Stimulated activated CD4-positive, alpha-beta T cell treated with anti-CD3 and anti-CD28 coated beads, TNF-alpha, amount 100 ng/mL, for 24 hours (primary cell): Measurements from ENCODE around the gene UBALD1.

Experiments
- DNase-seq, 3 experiments: peaks; one replicate each; pipeline ENCODE4 v3.0.0-alpha.2; 2020; ENCODE audit warnings: low read depth in 3 of 3

UBALD1 gene

GRCh38 chr16:4646773-4647643, 32.3 kb upstream of the UBALD1 start:
- DNase-seq = no peak

GRCh38 chr16:4641895-4642294, 27.2 kb upstream of the UBALD1 start:
- no peak for DNase-seq

GRCh38 chr16:4641306-4641687, 26.6 kb upstream of the UBALD1 start:
- DNase-seq = no peak

GRCh38 chr16:4640572-4641305, 26.1 kb upstream of the UBALD1 start:
- DNase-seq = no peak

GRCh38 chr16:4639899-4640509, 25.3 kb upstream of the UBALD1 start:
- no peak for DNase-seq

GRCh38 chr16:4637501-4638166, 22.9 kb upstream of the UBALD1 start:
- no peak for DNase-seq

GRCh38 chr16:4636196-4636595, 21.5 kb upstream of the UBALD1 start:
- no peak for DNase-seq

GRCh38 chr16:4634768-4635167, 20.1 kb upstream of the UBALD1 start:
- no peak for DNase-seq

- no peak for DNase-seq
Measured at GRCh38 chr16:4633910-4634635, 19.4 kb upstream of the UBALD1 start.

- no peak for DNase-seq
Measured at GRCh38 chr16:4631444-4631843, 16.8 kb upstream of the UBALD1 start.

GRCh38 chr16:4628283-4628682, 13.6 kb upstream of the UBALD1 start:
- no peak for DNase-seq

GRCh38 chr16:4626396-4626795, 11.7 kb upstream of the UBALD1 start:
- DNase-seq = no peak

GRCh38 chr16:4625560-4626159, 11.0 kb upstream of the UBALD1 start:
- no peak for DNase-seq

- DNase-seq = peak; percentile 45 to 81 (median 45)
Measured at GRCh38 chr16:4624827-4625559, 10.3 kb upstream of the UBALD1 start.

- peak; percentile 84 to 92 (median 89) for DNase-seq
Measured at GRCh38 chr16:4624015-4624826, 9.5 kb upstream of the UBALD1 start, which contains the start of gene MGRN1. Gene MGRN1 (plus strand): TSS chr16:4624826. CDS start chr16:4624961, 135 bp downstream.

GRCh38 chr16:4623593-4623992, 8.9 kb upstream of the UBALD1 start:
- no peak for DNase-seq

- DNase-seq = no peak
Measured at GRCh38 chr16:4618645-4619418, 4.1 kb upstream of the UBALD1 start.

- DNase-seq = no peak
Measured at GRCh38 chr16:4617880-4618279, 3.2 kb upstream of the UBALD1 start.
